GM06990 (cell line): ENCODE measurements around the gene MYOC.

Experiments used
- DNase-seq: peaks from one replicate; pipeline ENCODE4 v3.0.0-alpha.2; 2011; ENCODE audit not compliant: insufficient read length; ENCODE audit errors: extremely low read depth
- H3K27me3 ChIP-seq: replicated peaks from 2 replicates; pipeline ENCODE4 v1.6.0; 2011; ENCODE audit warnings: low read length; ENCODE audit not compliant: control insufficient read depth, insufficient read depth
- H3K36me3 ChIP-seq: 2 replicates; pipeline ENCODE4 v1.5.1; 2011; ENCODE audit warnings: low read length; ENCODE audit not compliant: control insufficient read depth, insufficient read depth
- H3K4me3 ChIP-seq: replicated peaks from 2 replicates; pipeline ENCODE4 v1.5.1; 2011; ENCODE audit warnings: low read depth, mild to moderate bottlenecking, control low read depth, low read length
- CTCF ChIP-seq: IDR thresholded peaks from 2 replicates; pipeline ENCODE4 v1.5.1; 2011; ENCODE audit warnings: low read length, control low read depth, mild to moderate bottlenecking, inconsistent platforms; ENCODE audit not compliant: insufficient read depth, poor library complexity, severe bottlenecking

Gene MYOC

DNA sequence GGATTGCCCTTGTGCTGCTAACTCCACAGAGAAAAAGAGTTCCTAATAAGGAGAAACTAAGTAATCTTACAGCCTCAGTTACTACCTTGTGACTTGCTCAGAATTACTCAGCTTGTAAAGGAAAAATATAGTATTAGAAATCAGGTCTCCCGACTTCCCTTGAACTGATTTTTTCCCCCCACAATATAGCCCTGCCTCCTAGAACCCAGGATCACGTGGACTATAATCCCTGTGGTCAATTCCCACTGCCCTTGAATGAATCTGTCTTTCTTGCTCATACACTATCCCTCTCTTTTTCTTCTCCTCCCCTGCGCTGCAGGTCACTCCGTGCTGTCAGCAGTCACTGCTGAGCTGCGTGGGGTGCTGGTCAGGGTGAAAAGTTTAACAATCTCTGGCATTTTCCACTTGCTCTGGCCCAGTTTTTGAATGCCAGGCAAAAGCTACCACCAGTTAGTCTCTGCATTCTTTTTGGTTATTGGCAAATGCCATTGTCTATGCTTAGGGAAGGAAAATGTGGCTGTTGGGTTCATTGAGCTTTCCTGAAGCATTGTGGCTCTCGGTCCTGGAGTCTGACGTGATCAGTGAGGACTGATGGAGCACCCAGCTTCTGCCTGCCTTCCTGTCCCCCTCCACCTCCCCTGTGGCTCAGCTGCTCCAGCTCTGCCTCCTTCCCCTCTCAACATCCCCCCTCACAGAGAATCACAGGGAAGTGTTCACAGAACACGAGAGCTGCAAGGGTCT, 1.9 kb upstream of the MYOC start:
- no peak for TF ChIP-seq CTCF
- H3K27me3 ChIP-seq = no peaks in the 10 kb centered on the region; the same call in 1 of the 2 replicates
- no peak overlapping the region for H3K4me3 ChIP-seq
- no peaks in the 10 kb centered on the region for H3K36me3 ChIP-seq
- no peak for DNase-seq

DNA sequence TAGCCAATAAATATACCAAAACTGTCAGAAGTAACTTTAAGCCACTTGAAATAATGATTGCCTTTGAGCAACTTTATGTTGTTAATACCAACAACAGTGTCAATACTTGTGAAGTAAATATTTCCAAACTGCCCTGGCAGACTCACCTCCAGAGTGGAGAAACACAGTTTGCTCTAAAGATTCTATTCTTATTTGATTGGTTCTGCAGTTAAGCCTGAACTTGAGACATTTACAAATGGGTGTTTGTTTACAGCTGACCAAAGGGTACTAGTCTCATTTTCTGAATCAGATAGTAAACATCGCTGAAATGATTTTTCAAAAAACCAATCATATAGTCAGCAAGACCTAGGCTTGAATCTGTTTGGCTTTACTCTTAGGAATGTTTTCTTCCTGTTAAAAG, 1.3 kb upstream of the MYOC start:
- TF ChIP-seq CTCF = no peak
- no peaks in the 10 kb centered on the region; the same call in 1 of the 2 replicates for H3K27me3 ChIP-seq
- H3K4me3 ChIP-seq = no peak overlapping the region
- no peak for DNase-seq
- no peaks in the 10 kb centered on the region for H3K36me3 ChIP-seq

DNA sequence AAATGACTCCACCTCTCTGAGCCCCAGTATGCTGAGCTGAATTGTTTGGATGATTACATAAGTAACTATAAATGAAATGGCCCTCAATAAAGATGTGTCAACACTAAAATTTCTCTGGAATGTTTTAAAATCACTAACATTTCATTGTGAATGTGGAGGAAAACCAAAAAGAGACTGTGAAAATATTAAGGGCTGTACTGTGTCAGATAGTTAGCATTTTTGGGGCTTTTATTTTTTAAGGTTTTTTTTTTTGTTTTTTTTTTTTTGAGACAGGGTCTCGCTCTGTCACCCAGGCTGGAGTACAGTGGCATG, 6.3 kb downstream of the MYOC start:
- Histone ChIP-seq H3K4me3 (no peak overlapping the region), H3K27me3 (no peaks in the 10 kb centered on the region; the same call in 1 of the 2 replicates), H3K36me3 (no peaks in the 10 kb centered on the region)
- DNase-seq = no peak
- no peak for TF ChIP-seq CTCF

- Histone ChIP-seq H3K4me3 (no peak overlapping the region), H3K27me3 (no peaks in the 10 kb centered on the region; the same call in 1 of the 2 replicates), H3K36me3 (no peaks in the 10 kb centered on the region)
- no peak for TF ChIP-seq CTCF
- DNase-seq = no peak
Observed at GRCh38 chr1:171645553-171646248, 6.8 kb downstream of the MYOC start.

DNA sequence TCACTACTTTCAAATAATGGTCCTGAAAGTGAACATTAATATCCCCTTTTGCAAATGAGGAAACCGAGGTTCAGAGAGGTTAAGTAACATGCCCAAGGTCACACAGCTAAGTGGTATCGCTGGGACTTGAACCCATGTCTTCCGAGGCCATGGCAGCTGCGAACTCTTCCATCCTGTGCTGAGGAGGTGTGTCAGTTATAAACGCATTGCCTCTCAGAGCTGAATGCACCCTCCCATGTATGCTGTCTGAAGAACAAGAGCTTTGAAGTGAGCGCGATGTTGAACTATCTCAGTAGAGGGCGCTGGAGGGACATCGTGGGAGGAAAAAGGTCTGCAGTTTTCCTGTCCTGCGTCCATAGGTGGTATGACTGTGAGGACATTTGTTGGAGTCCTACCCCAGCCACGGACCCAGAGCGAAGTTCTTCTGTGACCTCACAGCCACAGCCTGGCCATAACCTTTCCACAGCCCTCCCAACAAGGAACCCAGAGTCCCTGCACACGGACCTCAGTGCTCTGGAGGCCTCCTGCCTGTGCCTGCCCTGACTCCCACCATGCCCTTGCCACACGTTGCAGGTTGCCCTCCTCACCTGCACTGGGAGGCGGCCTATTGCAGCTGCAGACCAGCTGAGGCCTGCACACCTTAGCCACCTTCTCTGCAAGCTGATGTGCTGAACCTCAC, 7.5 kb downstream of the MYOC start:
- peak; percentile 38 for DNase-seq
- peak; percentile 74 for TF ChIP-seq CTCF
- Histone ChIP-seq H3K27me3 (no peaks in the 10 kb centered on the region; the same call in 1 of the 2 replicates), H3K4me3 (no peak overlapping the region), H3K36me3 (no peaks in the 10 kb centered on the region)
